Liver (tissue), 9 donors: ENCODE data around the gene DLEC1. TPM values are rescaled to one million over a fixed set of nuclear protein-coding genes. Genes with fewer than 3 reads are reported as not detected.

Source experiments
- DNase-seq: peaks from one replicate; pipeline ENCODE4 v3.0.0-alpha.2; 2017; ENCODE audit warnings: low spot score
- H3K27ac ChIP-seq, 2 donors: one replicate each; pipeline ENCODE4 v1.7.0; 2013; ENCODE audit warnings: inconsistent platforms in 2 of 2, low read length in 2 of 2, control low read depth in 1 of 2, low read depth in 1 of 2, mild to moderate bottlenecking in 1 of 2
- H3K27me3 ChIP-seq, 4 donors: one replicate each; pipeline versions ENCODE4 v1.6.1 to v1.7.0; 2013; ENCODE audit warnings: low read length in 3 of 4, inconsistent platforms in 1 of 4, mild to moderate bottlenecking in 1 of 4, moderate library complexity in 1 of 4; ENCODE audit not compliant: control insufficient read depth in 4 of 4, insufficient read depth in 4 of 4
- H3K36me3 ChIP-seq, 4 donors: one replicate each; pipeline versions ENCODE4 v1.6.1 to v1.7.0; 2013; ENCODE audit warnings: low read length in 3 of 4, mild to moderate bottlenecking in 3 of 4, low read depth in 1 of 4, moderate library complexity in 1 of 4; ENCODE audit not compliant: control insufficient read depth in 4 of 4, insufficient read depth in 3 of 4
- H3K4me1 ChIP-seq, 4 donors: one replicate each; pipeline versions ENCODE4 v1.6.1 to v1.7.0; 2013; ENCODE audit warnings: low read length in 3 of 4, mild to moderate bottlenecking in 3 of 4, moderate library complexity in 1 of 4; ENCODE audit not compliant: control insufficient read depth in 4 of 4, insufficient read depth in 4 of 4
- H3K4me3 ChIP-seq, 3 donors: one replicate each; pipeline versions ENCODE4 v1.6.1 to v1.7.0; 2013; ENCODE audit warnings: low read length in 3 of 3, control low read depth in 1 of 3, low read depth in 1 of 3, mild to moderate bottlenecking in 1 of 3
- H3K9ac ChIP-seq, 2 donors: one replicate each; pipeline ENCODE4 v1.7.0; 2013; ENCODE audit warnings: low read length in 2 of 2, mild to moderate bottlenecking in 2 of 2, moderate library complexity in 2 of 2, control low read depth in 1 of 2, low read depth in 1 of 2
- H3K9me3 ChIP-seq, 4 donors: one replicate each; pipeline versions ENCODE4 v1.6.1 to v1.7.0; 2013; ENCODE audit warnings: low read length in 3 of 4; ENCODE audit not compliant: control insufficient read depth in 4 of 4
- EGR1 ChIP-seq, 2 donors: IDR thresholded peaks; 2 replicates each; pipeline ENCODE4 v1.6.1; 2016 to 2018; ENCODE audit warnings: antibody characterized with exemption in 2 of 2, low read depth in 2 of 2
- FOXA1 ChIP-seq: IDR thresholded peaks from 2 replicates; pipeline ENCODE4 v1.6.1; 2016; ENCODE audit warnings: antibody characterized with exemption
- FOXA2 ChIP-seq: IDR thresholded peaks from 2 replicates; pipeline ENCODE4 v1.6.1; 2016; ENCODE audit warnings: antibody characterized with exemption
- GABPA ChIP-seq, 2 donors: IDR thresholded peaks in 1 of 2; conservative IDR thresholded peaks in 1 of 2; 2 replicates each; pipeline ENCODE4 v1.6.1; 2016; ENCODE audit warnings: antibody characterized with exemption in 2 of 2, mild to moderate bottlenecking in 1 of 2, moderate library complexity in 1 of 2
- HNF4A ChIP-seq, 2 donors: conservative IDR thresholded peaks; 2 replicates each; pipeline ENCODE4 v1.6.1; 2016; ENCODE audit warnings: antibody characterized with exemption in 2 of 2, mild to moderate bottlenecking in 2 of 2
- HNF4G ChIP-seq: IDR thresholded peaks from 2 replicates; pipeline ENCODE4 v1.6.1; 2016; ENCODE audit warnings: antibody characterized with exemption
- JUND ChIP-seq, 2 donors: IDR thresholded peaks; 2 replicates each; pipeline ENCODE4 v1.6.1; 2016; ENCODE audit warnings: antibody characterized with exemption in 2 of 2
- NR2F2 ChIP-seq: IDR thresholded peaks from 2 replicates; pipeline ENCODE4 v1.6.1; 2016; ENCODE audit warnings: antibody characterized with exemption
- RAD21 ChIP-seq, 2 donors: IDR thresholded peaks; 2 replicates each; pipeline ENCODE4 v1.6.1; 2016; ENCODE audit warnings: antibody characterized with exemption in 2 of 2, mild to moderate bottlenecking in 2 of 2
- RXRA ChIP-seq, 2 donors: IDR thresholded peaks; 2 replicates each; pipeline ENCODE4 v1.6.1; 2017 to 2018; ENCODE audit warnings: antibody characterized with exemption in 2 of 2, mild to moderate bottlenecking in 1 of 2
- SP1 ChIP-seq: IDR thresholded peaks from 2 replicates; pipeline ENCODE4 v1.6.1; 2018; ENCODE audit warnings: antibody characterized with exemption, mild to moderate bottlenecking
- TAF1 ChIP-seq: conservative IDR thresholded peaks from 2 replicates; pipeline ENCODE4 v1.6.1; 2016; ENCODE audit warnings: antibody characterized with exemption, mild to moderate bottlenecking
- YY1 ChIP-seq: IDR thresholded peaks from 2 replicates; pipeline ENCODE4 v1.6.1; 2016; ENCODE audit warnings: antibody characterized with exemption, mild to moderate bottlenecking
- WGBS: extraction: QIAGEN DNeasy Blood & Tissue Kit; methylation state at CpG from one replicate; pipeline ENCODE4 v1.1.7; 2013; 5-methylcytosine and 5-hydroxymethylcytosine counted together
- polyA plus RNA-seq, 2 donors: library from polyadenylated mRNA; stranded (reverse) in 1 of 2; unstranded in 1 of 2; fragments of 200-250 nt in 1 of 2; fragments of >200 nt in 1 of 2; fragmentation: Nextera tagmentation in 1 of 2; extraction: Ambion mirVana in 1 of 2; gene quantifications; one replicate each; pipeline versions ENCODE4 v1.2.1 to v1.2.3, GENCODE V29; 2013 to 2015
- total RNA-seq, 2 donors: library from RNA; depleted of rRNA; stranded (reverse); fragments of >200 nt; gene quantifications; one replicate each; pipeline ENCODE4 v1.2.3, GENCODE V29; 2014
- TF ChIP-seq, protein P1 (sequence below): IDR thresholded peaks from 2 replicates; pipeline ENCODE4 v1.6.1; 2016; ENCODE audit warnings: antibody characterized with exemption, mild to moderate bottlenecking
- TF ChIP-seq, protein P2 (sequence below): IDR thresholded peaks from 2 replicates; pipeline ENCODE4 v1.6.1; 2016; ENCODE audit warnings: antibody characterized with exemption
- TF ChIP-seq, protein P3 (sequence below): IDR thresholded peaks from 2 replicates; pipeline ENCODE4 v1.6.1; 2016; ENCODE audit warnings: antibody characterized with exemption
- TF ChIP-seq, protein P4 (sequence below): IDR thresholded peaks from 2 replicates; pipeline ENCODE4 v1.6.1; 2016; ENCODE audit warnings: antibody characterized with exemption
- TF ChIP-seq, protein P5 (sequence below): fragments of 150-350 bp; IDR thresholded peaks from 2 replicates; pipeline ENCODE4 v1.5.1; 2017; ENCODE audit warnings: improper control_type of control experiment, low read depth, low read length; ENCODE audit not compliant: missing input control
- donor health status: healthy.
- donor health status: healthy.
- donor health status: healthy.
- donor health status: healthy.
- donor health status: healthy.

The DLEC1 gene
- total and polyA plus RNA-seq, 4 donors: 0.09 to 0.63 (median 0.30) TPM

DNA sequence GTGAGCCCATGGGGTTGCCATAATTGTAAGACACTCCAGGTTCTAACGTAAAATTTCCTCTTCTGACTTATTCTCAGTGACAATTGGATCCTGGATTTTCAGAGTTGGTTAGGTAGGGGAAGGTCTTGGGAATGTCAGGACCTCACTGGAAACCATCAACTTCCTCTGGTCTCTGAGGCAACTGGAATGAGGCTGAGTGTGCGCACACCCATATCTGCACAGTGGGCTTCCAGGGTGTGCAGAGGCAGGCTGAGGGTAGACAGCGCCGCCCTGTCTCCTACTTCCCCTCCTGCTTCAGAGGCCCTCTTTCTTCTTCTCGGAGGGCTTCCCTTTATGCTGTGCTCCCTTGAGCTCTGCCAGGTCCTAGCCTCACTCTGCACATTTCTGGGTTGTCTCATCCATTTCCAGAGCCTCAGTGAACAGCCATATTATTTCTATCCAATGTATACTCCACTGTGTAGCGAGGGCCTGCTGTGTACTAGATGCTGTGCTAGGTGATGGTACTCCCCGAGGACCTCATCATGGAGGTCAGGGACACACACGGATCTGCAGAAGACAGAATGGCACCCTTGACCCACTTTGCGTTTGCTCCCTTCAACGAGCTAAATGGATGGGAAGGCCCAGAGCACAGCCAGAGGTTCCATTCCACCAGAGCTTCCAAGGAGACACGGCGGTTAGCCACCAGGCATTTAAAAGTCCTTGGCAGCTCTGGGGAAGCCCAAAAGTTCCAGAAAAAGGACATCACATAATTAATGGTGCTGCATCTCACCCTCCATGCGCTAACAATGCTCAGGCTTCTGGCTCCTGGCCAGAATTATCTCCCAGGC is 79.6 kb downstream of the DLEC1 start:
- H3K27me3 ChIP-seq: no peaks in the 10 kb centered on the region
- H3K4me1 ChIP-seq: peaks cover 1 to 48% (median 36%) of the 10 kb centered on the region in 4 donors
- peak overlapping the region; percentile 32 to 34 for H3K27ac ChIP-seq
- no peak overlapping the region for H3K9ac ChIP-seq
- no peaks in the 10 kb centered on the region for H3K9me3 ChIP-seq
- peaks cover 23 to 35% (median 29%) of the 10 kb centered on the region in 4 donors for H3K36me3 ChIP-seq
- TF ChIP-seq, protein P1, sequence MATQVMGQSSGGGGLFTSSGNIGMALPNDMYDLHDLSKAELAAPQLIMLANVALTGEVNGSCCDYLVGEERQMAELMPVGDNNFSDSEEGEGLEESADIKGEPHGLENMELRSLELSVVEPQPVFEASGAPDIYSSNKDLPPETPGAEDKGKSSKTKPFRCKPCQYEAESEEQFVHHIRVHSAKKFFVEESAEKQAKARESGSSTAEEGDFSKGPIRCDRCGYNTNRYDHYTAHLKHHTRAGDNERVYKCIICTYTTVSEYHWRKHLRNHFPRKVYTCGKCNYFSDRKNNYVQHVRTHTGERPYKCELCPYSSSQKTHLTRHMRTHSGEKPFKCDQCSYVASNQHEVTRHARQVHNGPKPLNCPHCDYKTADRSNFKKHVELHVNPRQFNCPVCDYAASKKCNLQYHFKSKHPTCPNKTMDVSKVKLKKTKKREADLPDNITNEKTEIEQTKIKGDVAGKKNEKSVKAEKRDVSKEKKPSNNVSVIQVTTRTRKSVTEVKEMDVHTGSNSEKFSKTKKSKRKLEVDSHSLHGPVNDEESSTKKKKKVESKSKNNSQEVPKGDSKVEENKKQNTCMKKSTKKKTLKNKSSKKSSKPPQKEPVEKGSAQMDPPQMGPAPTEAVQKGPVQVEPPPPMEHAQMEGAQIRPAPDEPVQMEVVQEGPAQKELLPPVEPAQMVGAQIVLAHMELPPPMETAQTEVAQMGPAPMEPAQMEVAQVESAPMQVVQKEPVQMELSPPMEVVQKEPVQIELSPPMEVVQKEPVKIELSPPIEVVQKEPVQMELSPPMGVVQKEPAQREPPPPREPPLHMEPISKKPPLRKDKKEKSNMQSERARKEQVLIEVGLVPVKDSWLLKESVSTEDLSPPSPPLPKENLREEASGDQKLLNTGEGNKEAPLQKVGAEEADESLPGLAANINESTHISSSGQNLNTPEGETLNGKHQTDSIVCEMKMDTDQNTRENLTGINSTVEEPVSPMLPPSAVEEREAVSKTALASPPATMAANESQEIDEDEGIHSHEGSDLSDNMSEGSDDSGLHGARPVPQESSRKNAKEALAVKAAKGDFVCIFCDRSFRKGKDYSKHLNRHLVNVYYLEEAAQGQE: no peak
- no peak for TF ChIP-seq JUND (IDR thresholded peaks at IDR 0.05)
- TF ChIP-seq RAD21 (IDR thresholded peaks at IDR 0.05): no peak
- no peak for TF ChIP-seq RXRA (IDR thresholded peaks at IDR 0.05)
- TF ChIP-seq TAF1: no peak
- TF ChIP-seq, protein P2, sequence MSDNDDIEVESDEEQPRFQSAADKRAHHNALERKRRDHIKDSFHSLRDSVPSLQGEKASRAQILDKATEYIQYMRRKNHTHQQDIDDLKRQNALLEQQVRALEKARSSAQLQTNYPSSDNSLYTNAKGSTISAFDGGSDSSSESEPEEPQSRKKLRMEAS: no peak
- TF ChIP-seq FOXA2: no peak
- TF ChIP-seq EGR1 (IDR thresholded peaks at IDR 0.05; ENCODE audit: low read depth in 2 of 2): no peak
- TF ChIP-seq GABPA (IDR thresholded peaks at IDR 0.05 in 1 of 2, conservative IDR thresholded peaks at IDR 0.05 in 1 of 2): no peak
- no peak for TF ChIP-seq FOXA1
- TF ChIP-seq NR2F2: no peak
- TF ChIP-seq, protein P3, sequence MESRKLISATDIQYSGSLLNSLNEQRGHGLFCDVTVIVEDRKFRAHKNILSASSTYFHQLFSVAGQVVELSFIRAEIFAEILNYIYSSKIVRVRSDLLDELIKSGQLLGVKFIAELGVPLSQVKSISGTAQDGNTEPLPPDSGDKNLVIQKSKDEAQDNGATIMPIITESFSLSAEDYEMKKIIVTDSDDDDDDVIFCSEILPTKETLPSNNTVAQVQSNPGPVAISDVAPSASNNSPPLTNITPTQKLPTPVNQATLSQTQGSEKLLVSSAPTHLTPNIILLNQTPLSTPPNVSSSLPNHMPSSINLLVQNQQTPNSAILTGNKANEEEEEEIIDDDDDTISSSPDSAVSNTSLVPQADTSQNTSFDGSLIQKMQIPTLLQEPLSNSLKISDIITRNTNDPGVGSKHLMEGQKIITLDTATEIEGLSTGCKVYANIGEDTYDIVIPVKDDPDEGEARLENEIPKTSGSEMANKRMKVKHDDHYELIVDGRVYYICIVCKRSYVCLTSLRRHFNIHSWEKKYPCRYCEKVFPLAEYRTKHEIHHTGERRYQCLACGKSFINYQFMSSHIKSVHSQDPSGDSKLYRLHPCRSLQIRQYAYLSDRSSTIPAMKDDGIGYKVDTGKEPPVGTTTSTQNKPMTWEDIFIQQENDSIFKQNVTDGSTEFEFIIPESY: no peak
- TF ChIP-seq, protein P4, sequence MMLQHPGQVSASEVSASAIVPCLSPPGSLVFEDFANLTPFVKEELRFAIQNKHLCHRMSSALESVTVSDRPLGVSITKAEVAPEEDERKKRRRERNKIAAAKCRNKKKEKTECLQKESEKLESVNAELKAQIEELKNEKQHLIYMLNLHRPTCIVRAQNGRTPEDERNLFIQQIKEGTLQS: no peak
- TF ChIP-seq HNF4A (conservative IDR thresholded peaks at IDR 0.05): no peak
- 83% methylated on average over 13 of the region's 13 CpGs for WGBS
- no peak for DNase-seq
- no peak overlapping the region for H3K4me3 ChIP-seq

DNA sequence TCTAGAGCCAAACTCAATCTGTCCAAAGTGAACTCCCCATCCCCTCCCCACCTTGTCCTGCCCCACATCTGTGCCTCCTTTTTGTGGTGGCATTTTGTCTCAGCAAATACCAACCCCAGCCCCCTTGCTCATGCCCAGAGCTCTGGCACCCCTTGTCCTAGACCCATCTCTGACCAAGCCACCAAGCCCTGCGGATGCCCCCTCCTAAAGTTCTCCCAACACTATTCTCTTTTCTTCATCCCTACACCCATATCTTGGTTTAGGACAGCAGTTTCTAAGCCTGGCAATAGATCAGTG is 80.2 kb downstream of the DLEC1 start:
- Histone ChIP-seq H3K4me1 (peaks cover 1 to 54% (median 39%) of the 10 kb centered on the region in 4 donors), H3K4me3 (no peak overlapping the region), H3K27me3 (no peaks in the 10 kb centered on the region), H3K9ac (no peak overlapping the region), H3K36me3 (peaks cover 23 to 35% (median 31%) of the 10 kb centered on the region in 4 donors), H3K9me3 (no peaks in the 10 kb centered on the region), H3K27ac (no peak overlapping the region)
- WGBS: 100% methylated on average over 1 of the region's 1 CpG
- DNase-seq: no peak
- TF ChIP-seq GABPA (IDR thresholded peaks at IDR 0.05 in 1 of 2, conservative IDR thresholded peaks at IDR 0.05 in 1 of 2) (no peak), TAF1 (no peak), FOXA1 (no peak), HNF4G (no peak), JUND (IDR thresholded peaks at IDR 0.05) (no peak), HNF4A (conservative IDR thresholded peaks at IDR 0.05) (no peak), SP1 (no peak), YY1 (no peak)
- TF ChIP-seq, protein P5, sequence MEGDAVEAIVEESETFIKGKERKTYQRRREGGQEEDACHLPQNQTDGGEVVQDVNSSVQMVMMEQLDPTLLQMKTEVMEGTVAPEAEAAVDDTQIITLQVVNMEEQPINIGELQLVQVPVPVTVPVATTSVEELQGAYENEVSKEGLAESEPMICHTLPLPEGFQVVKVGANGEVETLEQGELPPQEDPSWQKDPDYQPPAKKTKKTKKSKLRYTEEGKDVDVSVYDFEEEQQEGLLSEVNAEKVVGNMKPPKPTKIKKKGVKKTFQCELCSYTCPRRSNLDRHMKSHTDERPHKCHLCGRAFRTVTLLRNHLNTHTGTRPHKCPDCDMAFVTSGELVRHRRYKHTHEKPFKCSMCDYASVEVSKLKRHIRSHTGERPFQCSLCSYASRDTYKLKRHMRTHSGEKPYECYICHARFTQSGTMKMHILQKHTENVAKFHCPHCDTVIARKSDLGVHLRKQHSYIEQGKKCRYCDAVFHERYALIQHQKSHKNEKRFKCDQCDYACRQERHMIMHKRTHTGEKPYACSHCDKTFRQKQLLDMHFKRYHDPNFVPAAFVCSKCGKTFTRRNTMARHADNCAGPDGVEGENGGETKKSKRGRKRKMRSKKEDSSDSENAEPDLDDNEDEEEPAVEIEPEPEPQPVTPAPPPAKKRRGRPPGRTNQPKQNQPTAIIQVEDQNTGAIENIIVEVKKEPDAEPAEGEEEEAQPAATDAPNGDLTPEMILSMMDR: no peak
- TF ChIP-seq, protein P1: no peak
- TF ChIP-seq, protein P3: no peak
